HG03354 (cell line): Measurements from ENCODE around the gene SELENOI.

Experiments used
- ATAC-seq: cut with Tn5 transposase; IDR thresholded peaks from one replicate; pipeline ENCODE4 v1.9.1; 2021; ENCODE audit warnings: mild to moderate bottlenecking; ENCODE audit not compliant: unreplicated experiment, poor library complexity, severe bottlenecking

SELENOI gene

DNA sequence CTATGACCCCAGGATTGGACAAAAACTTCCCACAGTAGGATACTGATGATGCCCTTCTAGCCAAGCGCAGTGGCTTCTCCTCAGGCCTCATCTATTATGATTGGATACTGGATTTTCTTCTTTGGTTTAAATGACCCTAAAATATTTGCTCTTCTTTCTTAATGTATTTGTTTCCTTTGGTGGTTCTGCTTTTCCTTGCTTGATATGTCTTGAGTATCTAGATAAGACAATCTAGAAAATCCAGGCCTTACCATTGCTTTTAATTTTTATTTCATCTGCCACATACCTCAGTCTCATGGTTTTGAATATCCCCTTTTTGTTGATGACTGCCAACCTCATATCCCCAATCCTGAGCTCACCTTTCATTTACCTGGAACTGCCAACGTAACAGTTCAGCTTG is 96.4 kb downstream of the SELENOI start:
- ATAC-seq: no peak

DNA sequence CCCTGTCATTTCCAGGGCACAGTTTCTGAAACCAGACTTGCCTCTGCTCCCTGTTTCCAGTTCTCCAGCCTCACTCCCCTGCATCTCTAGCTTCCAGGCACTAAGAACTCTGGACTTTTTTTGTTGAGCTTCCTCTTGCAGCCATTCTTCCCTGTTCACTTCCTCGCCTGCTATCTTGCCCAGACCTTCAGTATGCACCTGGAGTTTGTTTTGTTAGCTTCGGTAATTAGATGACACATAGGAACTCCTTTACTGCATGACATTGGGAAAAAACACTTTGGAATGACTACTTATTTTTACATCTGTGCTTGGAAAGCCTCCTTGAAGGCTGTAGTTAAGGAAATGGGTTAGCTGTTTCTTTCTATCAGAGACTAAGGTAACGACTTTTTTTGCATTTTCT is 96.8 kb downstream of the SELENOI start:
- ATAC-seq: no peak

DNA sequence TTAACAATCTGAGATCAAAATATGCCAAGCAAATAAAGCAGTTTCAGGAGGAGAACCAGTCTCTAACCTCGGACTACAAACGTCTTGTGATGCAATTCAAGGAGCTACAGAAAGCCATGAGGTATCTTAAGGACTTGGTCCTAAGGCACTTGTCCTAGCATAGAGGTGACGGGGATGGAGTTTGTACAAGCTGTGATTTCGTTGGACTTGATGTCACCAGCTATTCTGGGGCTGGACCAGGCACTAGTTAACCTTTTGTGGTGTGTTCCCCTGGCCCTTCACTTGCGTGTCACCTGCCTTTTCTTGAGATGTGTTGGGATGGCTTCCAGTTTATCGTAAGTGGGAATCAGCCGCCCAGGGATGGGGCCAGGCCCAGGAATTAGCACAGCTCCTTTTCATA is 98.3 kb downstream of the SELENOI start:
- no peak for ATAC-seq
